Erythroblast (primary cell): ENCODE results near the gene IPCEF1.

ENCODE experiments used
- GATA1 ChIP-seq: IDR thresholded peaks from 2 replicates; pipeline ENCODE4 v1.6.1; 2011; ENCODE audit warnings: low read depth, mild to moderate bottlenecking, control low read depth, low read length, moderate library complexity
- POLR2A ChIP-seq: IDR thresholded peaks from 2 replicates; pipeline ENCODE4 v1.6.1; 2011; ENCODE audit warnings: mild to moderate bottlenecking, low read length

- TF ChIP-seq POLR2A (no peak), GATA1 (no peak)
These were observed 177.2 kb downstream of the IPCEF1 start for GRCh38 chr6:154179434-154179833.
